Body of pancreas (tissue), 4 donors: ENCODE results near the gene PRDX2.

Source experiments
- POLR2A ChIP-seq, 3 donors: fragments of 450-650 bp; IDR thresholded peaks; one replicate each; pipeline ENCODE4 v1.6.1; 2016; ENCODE audit warnings: antibody characterized with exemption in 3 of 3, mild to moderate bottlenecking in 2 of 3
- TF ChIP-seq, protein P1 (sequence below), 7 experiments: fragments of 450-650 bp in 4 of 7; fragments of 200-600 bp in 3 of 7; sonication (generic) in 3 of 7; IDR thresholded peaks; one replicate each; pipeline ENCODE4 v1.5.1; 2016 to 2019; ENCODE audit warnings: antibody characterized with exemption in 7 of 7

DNA sequence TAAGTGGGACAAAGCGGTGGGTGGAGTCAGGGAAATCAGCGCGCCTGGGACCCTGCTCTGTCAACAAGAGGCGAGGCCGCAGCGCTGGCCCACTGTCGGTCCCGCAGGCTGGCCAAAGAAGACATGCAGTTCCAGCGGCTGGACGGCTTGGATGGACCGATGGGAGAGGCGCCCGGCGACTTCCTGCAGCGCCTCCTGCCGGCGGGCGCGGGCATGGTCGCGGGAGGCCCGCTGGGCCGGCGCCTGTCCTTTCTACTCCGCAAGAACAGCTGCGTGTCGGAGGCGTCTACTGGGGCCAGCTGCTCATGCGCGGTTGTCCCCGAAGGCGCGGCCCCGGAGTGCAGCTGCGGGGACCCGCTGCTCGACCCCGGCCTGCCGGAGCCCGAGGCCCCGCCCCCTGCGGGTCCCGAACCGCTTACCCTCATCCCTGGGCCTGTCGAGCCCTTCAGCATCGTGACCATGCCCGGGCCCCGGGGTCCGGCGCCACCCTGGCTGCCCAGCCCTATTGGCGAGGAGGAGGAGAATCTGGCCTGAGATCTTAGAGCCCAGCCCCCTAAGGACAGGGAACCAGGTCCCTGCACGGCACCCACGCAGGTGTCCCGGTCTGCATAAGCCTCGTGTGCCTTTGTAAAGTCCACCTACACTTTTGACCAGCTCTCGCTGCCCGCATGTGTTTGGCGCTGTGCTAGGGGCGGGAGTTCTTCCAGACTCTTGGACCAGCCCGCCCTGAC lies 43.9 kb downstream of the PRDX2 start:
- TF ChIP-seq, protein P1, sequence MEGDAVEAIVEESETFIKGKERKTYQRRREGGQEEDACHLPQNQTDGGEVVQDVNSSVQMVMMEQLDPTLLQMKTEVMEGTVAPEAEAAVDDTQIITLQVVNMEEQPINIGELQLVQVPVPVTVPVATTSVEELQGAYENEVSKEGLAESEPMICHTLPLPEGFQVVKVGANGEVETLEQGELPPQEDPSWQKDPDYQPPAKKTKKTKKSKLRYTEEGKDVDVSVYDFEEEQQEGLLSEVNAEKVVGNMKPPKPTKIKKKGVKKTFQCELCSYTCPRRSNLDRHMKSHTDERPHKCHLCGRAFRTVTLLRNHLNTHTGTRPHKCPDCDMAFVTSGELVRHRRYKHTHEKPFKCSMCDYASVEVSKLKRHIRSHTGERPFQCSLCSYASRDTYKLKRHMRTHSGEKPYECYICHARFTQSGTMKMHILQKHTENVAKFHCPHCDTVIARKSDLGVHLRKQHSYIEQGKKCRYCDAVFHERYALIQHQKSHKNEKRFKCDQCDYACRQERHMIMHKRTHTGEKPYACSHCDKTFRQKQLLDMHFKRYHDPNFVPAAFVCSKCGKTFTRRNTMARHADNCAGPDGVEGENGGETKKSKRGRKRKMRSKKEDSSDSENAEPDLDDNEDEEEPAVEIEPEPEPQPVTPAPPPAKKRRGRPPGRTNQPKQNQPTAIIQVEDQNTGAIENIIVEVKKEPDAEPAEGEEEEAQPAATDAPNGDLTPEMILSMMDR (IDR thresholded peaks at IDR 0.05), result peak; percentile 78 to 92 (median 89)
- TF ChIP-seq POLR2A (IDR thresholded peaks at IDR 0.05), result peak in 1 of 3 donors; percentile 7
